ENCODE measurements around the gene ADRA2A. TPM values are rescaled to one million over a fixed set of nuclear protein-coding genes. Genes with fewer than 3 reads are reported as not detected.

Gene ADRA2A
- total RNA-seq, 4 donors from 2014 or later, result 1.0 to 9.1 (median 3.5) TPM

DNA sequence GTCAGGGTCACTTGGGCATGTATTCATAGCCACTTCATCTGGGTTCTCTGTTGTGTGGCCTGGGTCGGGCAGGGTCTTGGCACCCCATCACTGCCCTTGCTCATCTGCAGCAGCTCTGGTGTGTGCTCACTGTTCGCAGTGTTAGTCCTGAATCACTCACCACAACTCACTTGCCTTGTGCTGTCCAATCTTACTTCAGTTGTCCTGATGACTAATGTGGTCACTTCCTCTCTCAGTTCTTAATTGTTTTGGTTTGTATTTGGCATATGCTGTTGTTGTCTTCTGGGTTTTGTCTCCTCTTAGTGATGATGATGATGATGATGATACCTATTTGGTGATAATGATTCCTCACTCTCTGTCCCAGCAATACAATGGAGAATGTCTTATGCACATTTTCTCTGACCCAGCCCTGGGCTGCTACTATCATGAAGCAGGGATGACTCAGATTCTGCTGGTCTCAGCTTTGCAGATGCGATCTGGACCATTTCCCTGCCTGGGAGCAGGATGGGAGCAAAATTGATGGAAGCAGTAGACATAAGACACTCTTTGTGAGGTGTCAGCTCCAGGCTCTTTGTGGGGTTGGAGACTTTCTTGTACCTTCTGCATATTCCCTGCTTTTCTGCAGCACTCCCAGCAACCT is 17.0 kb downstream of the ADRA2A start:
- H3K4me3 ChIP-seq (replicated peaks in 1 of 3), result no peak overlapping the region
- no peaks in the 10 kb centered on the region for H3K4me1 ChIP-seq
- TF ChIP-seq, protein P1, sequence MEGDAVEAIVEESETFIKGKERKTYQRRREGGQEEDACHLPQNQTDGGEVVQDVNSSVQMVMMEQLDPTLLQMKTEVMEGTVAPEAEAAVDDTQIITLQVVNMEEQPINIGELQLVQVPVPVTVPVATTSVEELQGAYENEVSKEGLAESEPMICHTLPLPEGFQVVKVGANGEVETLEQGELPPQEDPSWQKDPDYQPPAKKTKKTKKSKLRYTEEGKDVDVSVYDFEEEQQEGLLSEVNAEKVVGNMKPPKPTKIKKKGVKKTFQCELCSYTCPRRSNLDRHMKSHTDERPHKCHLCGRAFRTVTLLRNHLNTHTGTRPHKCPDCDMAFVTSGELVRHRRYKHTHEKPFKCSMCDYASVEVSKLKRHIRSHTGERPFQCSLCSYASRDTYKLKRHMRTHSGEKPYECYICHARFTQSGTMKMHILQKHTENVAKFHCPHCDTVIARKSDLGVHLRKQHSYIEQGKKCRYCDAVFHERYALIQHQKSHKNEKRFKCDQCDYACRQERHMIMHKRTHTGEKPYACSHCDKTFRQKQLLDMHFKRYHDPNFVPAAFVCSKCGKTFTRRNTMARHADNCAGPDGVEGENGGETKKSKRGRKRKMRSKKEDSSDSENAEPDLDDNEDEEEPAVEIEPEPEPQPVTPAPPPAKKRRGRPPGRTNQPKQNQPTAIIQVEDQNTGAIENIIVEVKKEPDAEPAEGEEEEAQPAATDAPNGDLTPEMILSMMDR (IDR thresholded peaks at IDR 0.05), result no peak
- TF ChIP-seq POLR2A (IDR thresholded peaks at IDR 0.05), result no peak
- no peak overlapping the region for H3K27ac ChIP-seq
- 76 to 88% methylated on average over 3 of the region's 3 CpGs for WGBS, 2 donors
- no peaks in the 10 kb centered on the region for H3K9me3 ChIP-seq
- intact Hi-C loops (cut with DNase I), result no loop called here
- no peaks in the 10 kb centered on the region for H3K36me3 ChIP-seq
- no peaks in the 10 kb centered on the region for H3K27me3 ChIP-seq
- no peak for DNase-seq

DNA sequence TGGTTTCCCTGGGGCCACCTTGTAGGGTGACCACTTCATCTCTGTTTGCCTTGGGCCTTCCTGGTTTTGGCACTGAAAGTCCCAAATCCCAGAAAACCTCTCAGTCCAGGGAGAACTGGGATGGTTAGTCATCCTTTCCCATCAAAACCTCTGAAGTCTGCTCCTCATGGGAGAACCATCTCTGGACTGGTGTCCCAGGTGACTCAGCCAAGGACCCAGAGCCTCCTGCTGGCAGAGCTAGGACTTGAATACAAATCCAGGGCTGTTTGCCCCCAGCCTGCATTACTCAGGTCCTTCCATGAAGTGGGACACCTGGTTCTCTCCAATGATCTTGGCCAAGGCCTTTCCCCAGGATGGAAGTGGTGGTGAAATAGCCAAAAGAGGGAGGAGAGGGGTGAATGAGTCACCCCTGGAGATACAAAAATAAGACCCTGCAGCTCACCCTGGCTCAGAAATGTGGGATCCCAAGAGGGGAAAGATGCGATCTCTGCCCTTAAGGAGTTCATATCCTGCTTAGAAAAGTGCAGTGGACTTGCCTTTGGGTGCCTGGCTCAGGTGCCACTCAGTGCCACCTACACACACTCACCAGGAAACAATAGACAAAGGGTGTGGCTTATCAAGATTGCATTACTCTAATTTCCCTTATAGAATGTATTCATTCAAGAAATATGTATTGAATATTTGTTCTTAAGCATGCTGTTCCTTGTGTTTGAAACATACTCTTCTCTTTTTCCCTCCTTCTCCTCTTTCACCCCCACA is 22.0 kb downstream of the ADRA2A start:
- H3K27ac ChIP-seq, result no peak overlapping the region
- no peaks in the 10 kb centered on the region for H3K9me3 ChIP-seq
- no peak for TF ChIP-seq POLR2A (IDR thresholded peaks at IDR 0.05)
- TF ChIP-seq, protein P1 (IDR thresholded peaks at IDR 0.05), result no peak
- no peaks in the 10 kb centered on the region for H3K36me3 ChIP-seq
- no peak for DNase-seq
- WGBS, 2 donors, result 87 to 88% methylated on average over 1 of the region's 1 CpG
- H3K4me3 ChIP-seq (replicated peaks in 1 of 3), result no peak overlapping the region
- intact Hi-C loops (cut with DNase I), result no loop called here
- no peaks in the 10 kb centered on the region for H3K27me3 ChIP-seq
- no peaks in the 10 kb centered on the region for H3K4me1 ChIP-seq

DNA sequence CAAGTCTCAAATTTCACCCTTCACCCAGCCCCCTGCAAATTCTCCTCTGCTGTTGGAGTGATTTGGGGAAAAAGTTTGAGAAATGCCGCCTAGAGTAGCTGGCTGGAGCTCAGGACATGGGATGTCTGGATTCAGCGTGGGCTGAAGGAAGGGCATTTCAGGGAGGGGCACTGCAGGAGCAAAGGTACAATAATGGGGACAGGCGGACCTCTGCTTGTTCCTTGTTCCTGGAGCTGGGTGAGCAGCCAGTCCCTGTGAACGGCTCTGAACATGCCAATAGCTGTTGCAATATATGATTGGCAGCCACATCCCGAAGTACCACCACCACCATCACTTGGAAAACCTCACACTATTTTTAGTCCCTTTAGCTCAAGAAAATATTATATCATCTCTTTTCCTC is 23.4 kb downstream of the ADRA2A start:
- H3K9me3 ChIP-seq, result no peaks in the 10 kb centered on the region
- no peak for DNase-seq
- no peak overlapping the region for H3K4me3 ChIP-seq (replicated peaks in 1 of 3)
- intact Hi-C loops (cut with DNase I), result no loop called here
- no peak overlapping the region for H3K27ac ChIP-seq
- 65 to 67% methylated on average over 5 of the region's 5 CpGs for WGBS, 2 donors
- H3K27me3 ChIP-seq, result no peaks in the 10 kb centered on the region
- H3K4me1 ChIP-seq, result no peaks in the 10 kb centered on the region
- TF ChIP-seq, protein P1 (IDR thresholded peaks at IDR 0.05), result no peak
- no peak for TF ChIP-seq POLR2A (IDR thresholded peaks at IDR 0.05)
- no peaks in the 10 kb centered on the region for H3K36me3 ChIP-seq

DNA sequence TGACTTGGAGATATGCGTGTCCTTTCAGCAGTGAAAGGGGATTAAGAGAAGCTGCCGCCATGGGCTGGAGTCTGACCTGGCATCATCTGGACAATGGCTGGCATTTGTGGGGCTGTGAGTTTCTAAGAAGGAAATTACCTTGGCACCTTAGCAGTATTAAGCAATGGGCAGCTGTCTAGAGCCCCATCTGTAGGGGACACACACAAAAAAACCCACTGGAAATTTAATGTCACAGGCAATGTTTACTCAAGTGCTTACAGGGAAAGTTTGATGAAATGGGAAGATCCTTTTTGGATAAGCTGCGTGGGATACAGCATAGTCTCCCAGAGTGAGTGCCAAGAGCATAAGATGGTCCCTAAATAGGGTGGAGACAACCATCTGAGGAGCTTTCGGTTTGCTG is 25.0 kb downstream of the ADRA2A start:
- TF ChIP-seq POLR2A (IDR thresholded peaks at IDR 0.05), result no peak
- TF ChIP-seq, protein P1 (IDR thresholded peaks at IDR 0.05), result no peak

DNA sequence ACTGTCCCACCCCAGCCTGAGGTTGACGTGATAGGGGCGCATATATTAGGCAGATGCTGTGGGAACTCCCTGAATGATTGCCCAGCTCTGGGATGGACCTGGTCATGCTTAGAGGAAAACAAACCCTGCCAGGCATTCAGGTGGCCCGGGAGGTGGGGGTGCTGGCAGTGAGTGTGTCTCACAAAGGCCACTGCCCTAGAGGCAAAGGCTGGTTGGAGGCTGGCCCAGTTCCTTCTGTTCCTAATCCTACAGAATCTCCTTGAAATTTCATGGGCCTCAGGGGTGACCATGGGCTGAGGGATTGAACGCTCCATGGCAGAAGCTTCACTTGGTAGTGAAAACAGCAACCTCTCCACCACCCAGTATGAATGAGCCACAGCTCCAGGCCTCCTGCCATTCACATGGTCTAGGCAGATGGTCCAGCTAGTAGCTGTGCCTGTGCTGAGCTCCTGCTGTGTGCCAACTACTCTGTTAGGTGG is 25.6 kb downstream of the ADRA2A start:
- no peak for TF ChIP-seq POLR2A (IDR thresholded peaks at IDR 0.05)
- TF ChIP-seq, protein P1 (IDR thresholded peaks at IDR 0.05), result no peak
- Histone ChIP-seq H3K27me3 (no peaks in the 10 kb centered on the region), H3K36me3 (no peaks in the 10 kb centered on the region), H3K4me3 (replicated peaks in 1 of 3) (no peak overlapping the region), H3K27ac (no peak overlapping the region), H3K9me3 (no peaks in the 10 kb centered on the region), H3K4me1 (no peaks in the 10 kb centered on the region)
- 86 to 87% methylated on average over 4 of the region's 4 CpGs for WGBS, 2 donors
- intact Hi-C loops (cut with DNase I), result no loop called here
- DNase-seq, result no peak

More for the DNA sequence above, 25.0 kb downstream of the ADRA2A start:
- Histone ChIP-seq H3K4me3 (replicated peaks in 1 of 3) (no peak overlapping the region), H3K27ac (no peak overlapping the region), H3K36me3 (no peaks in the 10 kb centered on the region), H3K4me1 (no peaks in the 10 kb centered on the region), H3K9me3 (no peaks in the 10 kb centered on the region), H3K27me3 (no peaks in the 10 kb centered on the region)
- DNase-seq, result no peak
- 69 to 77% methylated on average over 4 of the region's 4 CpGs for WGBS, 2 donors
- intact Hi-C loops (cut with DNase I), result no loop called here
